ENCODE data around the gene NOP53.
"Not testable (repeated sequence)": the region's sequence is repeated elsewhere in the genome, so short reads cannot be mapped to it uniquely, and the experiment has no call there.

NOP53 gene

DNA sequence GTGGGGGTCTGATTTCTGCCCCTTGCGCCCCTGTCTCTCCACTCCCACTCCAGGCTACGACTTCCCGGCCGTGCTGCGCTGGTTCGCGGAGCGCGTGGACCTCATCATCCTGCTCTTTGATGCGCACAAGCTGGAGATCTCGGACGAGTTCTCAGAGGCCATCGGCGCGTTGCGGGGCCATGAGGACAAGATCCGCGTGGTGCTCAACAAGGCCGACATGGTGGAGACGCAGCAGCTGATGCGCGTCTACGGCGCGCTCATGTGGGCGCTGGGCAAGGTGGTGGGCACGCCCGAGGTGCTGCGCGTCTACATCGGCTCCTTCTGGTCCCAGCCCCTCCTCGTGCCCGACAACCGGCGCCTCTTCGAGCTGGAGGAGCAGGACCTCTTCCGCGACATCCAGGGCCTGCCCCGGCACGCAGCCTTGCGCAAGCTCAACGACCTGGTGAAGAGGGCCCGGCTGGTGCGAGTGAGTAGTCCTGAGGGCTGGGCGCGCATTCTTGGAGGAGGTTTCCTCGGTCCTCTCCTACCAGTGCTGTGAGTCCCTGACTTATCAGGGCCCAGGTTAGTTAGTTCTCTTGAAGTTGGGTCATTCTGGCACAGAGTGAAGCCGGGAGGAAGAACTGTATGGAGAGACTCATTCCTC lies 19.5 kb upstream of the NOP53 start:
- H3K4me3 ChIP-seq (ENCODE audit: low read depth, low read length) = no peak overlapping the region
- H3K36me3 ChIP-seq = no peaks in the 10 kb centered on the region
- no peaks in the 10 kb centered on the region for H3K9me3 ChIP-seq (ENCODE audit: severe bottlenecking)
- DNase-seq = no peak
- H3K27ac ChIP-seq = no peak overlapping the region
- TF ChIP-seq, protein P1, sequence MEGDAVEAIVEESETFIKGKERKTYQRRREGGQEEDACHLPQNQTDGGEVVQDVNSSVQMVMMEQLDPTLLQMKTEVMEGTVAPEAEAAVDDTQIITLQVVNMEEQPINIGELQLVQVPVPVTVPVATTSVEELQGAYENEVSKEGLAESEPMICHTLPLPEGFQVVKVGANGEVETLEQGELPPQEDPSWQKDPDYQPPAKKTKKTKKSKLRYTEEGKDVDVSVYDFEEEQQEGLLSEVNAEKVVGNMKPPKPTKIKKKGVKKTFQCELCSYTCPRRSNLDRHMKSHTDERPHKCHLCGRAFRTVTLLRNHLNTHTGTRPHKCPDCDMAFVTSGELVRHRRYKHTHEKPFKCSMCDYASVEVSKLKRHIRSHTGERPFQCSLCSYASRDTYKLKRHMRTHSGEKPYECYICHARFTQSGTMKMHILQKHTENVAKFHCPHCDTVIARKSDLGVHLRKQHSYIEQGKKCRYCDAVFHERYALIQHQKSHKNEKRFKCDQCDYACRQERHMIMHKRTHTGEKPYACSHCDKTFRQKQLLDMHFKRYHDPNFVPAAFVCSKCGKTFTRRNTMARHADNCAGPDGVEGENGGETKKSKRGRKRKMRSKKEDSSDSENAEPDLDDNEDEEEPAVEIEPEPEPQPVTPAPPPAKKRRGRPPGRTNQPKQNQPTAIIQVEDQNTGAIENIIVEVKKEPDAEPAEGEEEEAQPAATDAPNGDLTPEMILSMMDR (IDR thresholded peaks at IDR 0.05; ENCODE audit: low read depth, low read length) = no peak
- H3K27me3 ChIP-seq (ENCODE audit: insufficient read depth, low read depth, severe bottlenecking) = no peaks in the 10 kb centered on the region

DNA sequence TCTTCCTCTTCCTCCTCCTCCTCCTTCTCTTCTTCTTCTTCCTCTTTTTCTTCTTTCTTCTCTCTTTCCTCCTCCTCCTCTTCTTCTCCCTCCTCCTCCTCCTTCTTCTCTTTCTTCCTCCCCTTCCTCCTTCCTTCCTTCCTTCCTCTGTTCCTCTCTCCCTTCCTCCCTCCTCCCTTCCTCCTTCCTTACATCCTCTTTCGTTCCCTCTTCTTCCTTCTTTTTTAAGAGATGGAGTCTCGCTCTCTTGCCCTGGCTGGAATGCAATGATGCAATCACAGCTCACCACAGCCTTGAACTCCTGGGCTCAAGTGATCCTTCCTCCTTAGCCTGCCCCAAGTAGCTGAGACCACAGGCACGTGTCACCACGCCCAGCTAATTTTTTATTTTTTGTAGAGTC lies 18.9 kb upstream of the NOP53 start:
- Histone ChIP-seq H3K27me3 (ENCODE audit: insufficient read depth, low read depth, severe bottlenecking) (no peaks in the 10 kb centered on the region), H3K4me3 (ENCODE audit: low read depth, low read length) (no peak overlapping the region), H3K27ac (no peak overlapping the region), H3K9me3 (ENCODE audit: severe bottlenecking) (no peaks in the 10 kb centered on the region), H3K36me3 (no peaks in the 10 kb centered on the region)
- DNase-seq = no peak
- TF ChIP-seq, protein P1 (IDR thresholded peaks at IDR 0.05; ENCODE audit: low read depth, low read length) = no peak

DNA sequence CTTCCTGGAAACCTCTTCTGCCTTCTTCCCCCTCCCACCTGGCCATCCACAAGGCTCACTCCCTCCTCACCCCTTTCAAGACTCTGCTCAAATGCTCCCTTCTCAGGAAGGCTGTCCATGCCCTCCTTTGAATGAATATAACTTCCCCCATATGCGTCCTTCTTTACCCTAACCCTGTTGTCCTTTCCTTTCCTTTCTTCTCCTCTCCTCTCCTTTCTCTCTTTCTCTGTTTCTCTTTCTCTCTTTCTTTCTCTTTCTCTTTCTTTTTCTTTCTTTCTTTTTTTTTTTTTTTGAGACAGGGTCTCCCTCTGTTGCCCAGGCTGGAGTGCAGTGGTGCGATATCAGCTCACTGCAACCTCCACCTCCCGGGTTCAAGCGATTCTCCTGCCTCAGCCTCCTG lies 17.1 kb upstream of the NOP53 start:
- DNase-seq; H3K27me3 ChIP-seq (ENCODE audit: insufficient read depth, low read depth, severe bottlenecking); H3K27ac ChIP-seq; H3K4me3 ChIP-seq (ENCODE audit: low read depth, low read length); H3K36me3 ChIP-seq; H3K9me3 ChIP-seq (ENCODE audit: severe bottlenecking): not testable (repeated sequence)

DNA sequence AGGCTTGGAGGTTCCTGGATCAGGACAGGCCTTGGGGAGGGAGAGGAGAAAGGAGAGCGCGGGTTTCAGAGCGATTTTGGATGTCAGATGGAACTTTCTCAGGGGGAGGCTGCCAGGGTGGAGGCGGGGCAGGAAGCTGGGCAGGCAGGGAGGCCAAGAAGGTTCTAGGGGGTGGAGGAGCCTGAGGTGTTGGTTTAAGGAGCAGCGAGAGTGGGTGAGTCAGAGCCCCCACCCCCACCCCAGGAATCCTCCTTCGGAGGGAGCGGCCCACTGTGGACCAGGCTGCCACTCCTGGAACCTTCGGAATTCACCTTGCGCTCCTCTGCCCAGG lies 15.9 kb upstream of the NOP53 start:
- Histone ChIP-seq H3K27me3 (ENCODE audit: insufficient read depth, low read depth, severe bottlenecking) (no peaks in the 10 kb centered on the region), H3K9me3 (ENCODE audit: severe bottlenecking) (no peaks in the 10 kb centered on the region), H3K36me3 (no peaks in the 10 kb centered on the region), H3K4me3 (ENCODE audit: low read depth, low read length) (no peak overlapping the region), H3K27ac (no peak overlapping the region)
- TF ChIP-seq, protein P1 (IDR thresholded peaks at IDR 0.05; ENCODE audit: low read depth, low read length) = no peak
- DNase-seq = no peak

DNA sequence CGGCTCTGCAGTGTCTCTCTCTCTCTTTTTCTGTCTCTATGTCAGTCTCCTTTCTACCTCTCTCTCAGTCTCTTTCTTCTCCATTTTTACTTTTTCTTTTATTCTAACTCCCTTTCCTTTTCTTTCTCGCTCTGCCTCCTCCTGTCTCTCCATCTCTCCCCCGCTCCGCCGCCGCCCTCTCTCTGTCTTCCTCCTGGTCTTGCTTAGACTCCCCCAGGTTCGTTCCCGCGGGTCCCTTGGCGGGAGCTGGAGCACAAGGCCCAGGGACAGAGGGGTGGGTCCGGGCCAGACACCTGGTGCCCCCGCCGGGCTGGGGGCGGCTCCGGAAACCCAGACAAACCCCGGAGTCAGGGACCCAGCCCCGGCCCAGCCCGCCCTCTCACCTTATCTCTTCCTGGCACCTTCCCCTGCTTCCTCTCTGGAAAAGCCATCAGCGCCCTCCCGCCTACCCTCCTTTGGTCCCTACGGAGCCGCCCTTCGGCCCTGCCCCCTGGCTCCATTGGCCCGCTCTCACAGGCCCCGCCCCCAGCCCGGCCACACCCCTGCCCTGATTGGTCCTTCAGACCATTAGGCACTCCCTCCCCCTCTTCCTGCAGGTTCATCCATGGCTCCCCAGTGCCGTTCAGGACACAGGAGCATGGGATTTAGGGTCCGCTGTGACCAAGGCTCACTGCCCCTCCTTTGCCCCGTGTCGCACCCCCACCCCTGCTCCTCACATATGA lies 15.4 kb upstream of the NOP53 start:
- no peak overlapping the region for H3K27ac ChIP-seq

DNA sequence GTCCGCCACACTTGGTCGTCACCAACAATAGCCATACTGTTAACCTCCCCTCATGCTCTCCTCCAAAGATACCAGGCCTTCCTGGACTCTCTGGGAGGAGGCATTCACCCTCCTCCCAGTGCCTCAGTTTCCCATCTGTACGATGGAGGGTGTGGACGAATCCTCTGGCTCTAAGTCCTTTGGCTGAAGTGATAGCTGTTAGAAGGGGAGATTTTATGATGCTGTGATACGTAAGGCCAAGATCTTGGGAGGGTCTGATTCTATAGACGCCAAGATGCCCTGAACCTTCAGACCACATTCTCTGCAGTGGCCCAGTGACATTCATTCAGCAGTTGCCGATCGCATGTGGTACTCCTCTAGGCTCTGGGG lies 14.8 kb upstream of the NOP53 start:
- Histone ChIP-seq H3K27ac (no peak overlapping the region), H3K4me3 (ENCODE audit: low read depth, low read length) (no peak overlapping the region), H3K27me3 (ENCODE audit: insufficient read depth, low read depth, severe bottlenecking) (no peaks in the 10 kb centered on the region), H3K36me3 (no peaks in the 10 kb centered on the region), H3K9me3 (ENCODE audit: severe bottlenecking) (no peaks in the 10 kb centered on the region)
- DNase-seq = no peak
- TF ChIP-seq, protein P1 (IDR thresholded peaks at IDR 0.05; ENCODE audit: low read depth, low read length) = no peak

More for the DNA sequence above, 15.4 kb upstream of the NOP53 start:
- H3K27me3 ChIP-seq (ENCODE audit: insufficient read depth, low read depth, severe bottlenecking) = no peaks in the 10 kb centered on the region
- no peak overlapping the region for H3K4me3 ChIP-seq (ENCODE audit: low read depth, low read length)
- H3K36me3 ChIP-seq = no peaks in the 10 kb centered on the region
- DNase-seq = no peak
- H3K9me3 ChIP-seq (ENCODE audit: severe bottlenecking) = no peaks in the 10 kb centered on the region
- TF ChIP-seq, protein P1 (IDR thresholded peaks at IDR 0.05; ENCODE audit: low read depth, low read length) = no peak
